ENCODE data around the gene HECW1. TPM values are rescaled to one million over a fixed set of nuclear protein-coding genes. Genes with fewer than 3 reads are reported as not detected.
"Not testable (repeated sequence)": the region's sequence is repeated elsewhere in the genome, so short reads cannot be mapped to it uniquely, and the experiment has no call there.

Gene HECW1
- total RNA-seq, 1 donor from 2014 or later: not detected

- no peak for DNase-seq (ENCODE audit: low read depth, low spot score)
Observed at GRCh38 chr7:43204081-43204480, 91.6 kb downstream of the HECW1 start.

GRCh38 chr7:43205171-43205795, 92.8 kb downstream of the HECW1 start:
- DNase-seq (ENCODE audit: low read depth, low spot score): no peak

- no peak for DNase-seq (ENCODE audit: low read depth, low spot score)
Observed at GRCh38 chr7:43208242-43208641, 95.8 kb downstream of the HECW1 start.

GRCh38 chr7:43210539-43210938, 98.1 kb downstream of the HECW1 start:
- not testable (repeated sequence) for DNase-seq (ENCODE audit: low read depth, low spot score)

GRCh38 chr7:43211286-43211685, 98.8 kb downstream of the HECW1 start:
- DNase-seq (ENCODE audit: low read depth, low spot score): no peak

GRCh38 chr7:43211693-43212092, 99.2 kb downstream of the HECW1 start:
- DNase-seq (ENCODE audit: low read depth, low spot score): no peak

- no peak for DNase-seq (ENCODE audit: low read depth, low spot score)
Observed at GRCh38 chr7:43212921-43213320, 100.5 kb downstream of the HECW1 start.

GRCh38 chr7:43215061-43215460, 102.6 kb downstream of the HECW1 start:
- no peak for DNase-seq (ENCODE audit: low read depth, low spot score)

DNA sequence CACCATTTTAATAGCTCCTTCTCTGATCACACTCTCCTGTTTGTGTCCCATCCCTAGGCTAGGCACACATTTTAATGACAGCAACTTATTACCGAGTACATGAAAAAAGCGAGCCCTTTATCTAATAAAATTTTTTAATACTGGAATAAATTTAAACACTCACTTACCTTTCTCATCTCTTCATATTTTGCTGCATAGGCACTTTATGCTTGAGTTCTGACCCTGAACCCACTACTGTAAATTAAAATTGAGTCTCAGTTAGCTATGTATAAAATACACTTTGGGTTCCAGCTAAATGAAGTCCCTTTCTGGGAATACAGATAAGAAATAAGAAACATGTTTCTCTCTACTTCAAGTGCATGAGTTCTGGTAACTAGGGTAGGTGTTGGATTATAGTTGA, 104.6 kb downstream of the HECW1 start:
- no peak for DNase-seq (ENCODE audit: low read depth, low spot score)

DNA sequence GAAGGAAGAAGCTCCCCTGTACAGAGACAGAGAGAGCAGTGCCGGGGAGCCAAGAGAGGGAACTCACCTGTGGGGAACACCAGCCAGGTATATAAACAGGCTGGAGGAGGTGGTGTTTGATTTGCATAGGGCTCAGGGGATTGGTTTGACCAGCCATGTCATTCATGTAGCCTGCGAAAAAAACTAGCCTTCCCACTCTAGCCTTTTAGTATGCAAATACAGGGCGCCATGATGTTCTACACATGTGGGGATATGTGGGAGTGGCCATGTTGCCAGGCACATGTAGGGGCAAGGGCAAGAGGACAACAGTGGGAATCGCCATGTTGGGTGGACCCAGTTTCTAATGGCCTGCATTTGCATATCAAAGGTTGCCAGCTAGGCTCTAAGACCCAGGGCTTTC, 106.5 kb downstream of the HECW1 start:
- DNase-seq (ENCODE audit: low read depth, low spot score): not testable (repeated sequence)

GRCh38 chr7:43220250-43220649, 107.8 kb downstream of the HECW1 start:
- no peak for DNase-seq (ENCODE audit: low read depth, low spot score)

GRCh38 chr7:43220742-43221141, 108.3 kb downstream of the HECW1 start:
- DNase-seq (ENCODE audit: low read depth, low spot score): no peak

- DNase-seq (ENCODE audit: low read depth, low spot score): no peak
Observed at GRCh38 chr7:43229801-43230200, 117.4 kb downstream of the HECW1 start.

DNA sequence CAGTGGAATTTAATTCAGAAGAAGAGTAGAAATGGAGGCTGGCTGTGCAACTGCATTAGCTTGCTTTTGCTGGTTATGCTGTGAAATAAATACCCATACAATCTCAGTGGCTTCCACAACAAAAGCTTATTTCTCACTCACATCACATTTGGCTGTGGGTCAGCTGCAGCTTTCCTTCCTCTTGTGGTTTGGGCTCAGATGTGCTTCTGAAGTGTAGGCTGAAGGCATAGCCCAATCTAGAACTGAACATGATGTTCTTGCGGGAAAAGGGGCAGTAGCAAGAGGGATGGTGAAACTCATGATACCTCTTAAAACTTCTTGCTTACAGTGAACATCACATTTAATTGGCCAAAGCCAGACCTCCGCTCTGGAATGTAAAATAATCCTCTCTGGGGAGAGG, 119.9 kb downstream of the HECW1 start:
- DNase-seq (ENCODE audit: low read depth, low spot score): no peak

GRCh38 chr7:43234073-43234472, 121.6 kb downstream of the HECW1 start:
- no peak for DNase-seq (ENCODE audit: low read depth, low spot score)

GRCh38 chr7:43234968-43235367, 122.5 kb downstream of the HECW1 start:
- no peak for DNase-seq (ENCODE audit: low read depth, low spot score)

- no peak for DNase-seq (ENCODE audit: low read depth, low spot score)
Observed at GRCh38 chr7:43240565-43240964, 128.1 kb downstream of the HECW1 start.

- no peak for DNase-seq (ENCODE audit: low read depth, low spot score)
Observed at GRCh38 chr7:43242628-43243255, 130.3 kb downstream of the HECW1 start.

DNA sequence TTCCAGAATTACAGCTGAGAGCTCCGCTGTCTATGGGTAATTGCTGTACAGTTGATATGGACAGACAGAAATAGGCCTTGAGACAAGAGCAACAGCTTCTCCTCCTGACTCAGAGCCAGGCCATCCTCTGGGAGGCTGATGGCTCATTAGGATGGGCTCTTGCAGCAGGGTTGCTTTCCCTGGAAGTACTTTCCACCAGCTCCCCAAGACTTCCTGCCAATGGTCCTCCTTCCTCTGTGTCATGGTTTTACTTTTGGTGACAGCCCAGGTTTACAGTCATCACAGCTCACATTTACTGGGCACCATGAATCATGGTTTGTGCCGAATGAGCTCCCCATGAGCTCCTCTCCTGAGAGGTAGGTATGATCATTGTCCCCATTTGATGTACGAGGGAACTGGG, 131.8 kb downstream of the HECW1 start:
- DNase-seq (ENCODE audit: low read depth, low spot score): no peak

GRCh38 chr7:43244784-43245183, 132.3 kb downstream of the HECW1 start:
- no peak for DNase-seq (ENCODE audit: low read depth, low spot score)

GRCh38 chr7:43247757-43248156, 135.3 kb downstream of the HECW1 start:
- DNase-seq (ENCODE audit: low read depth, low spot score): no peak

DNA sequence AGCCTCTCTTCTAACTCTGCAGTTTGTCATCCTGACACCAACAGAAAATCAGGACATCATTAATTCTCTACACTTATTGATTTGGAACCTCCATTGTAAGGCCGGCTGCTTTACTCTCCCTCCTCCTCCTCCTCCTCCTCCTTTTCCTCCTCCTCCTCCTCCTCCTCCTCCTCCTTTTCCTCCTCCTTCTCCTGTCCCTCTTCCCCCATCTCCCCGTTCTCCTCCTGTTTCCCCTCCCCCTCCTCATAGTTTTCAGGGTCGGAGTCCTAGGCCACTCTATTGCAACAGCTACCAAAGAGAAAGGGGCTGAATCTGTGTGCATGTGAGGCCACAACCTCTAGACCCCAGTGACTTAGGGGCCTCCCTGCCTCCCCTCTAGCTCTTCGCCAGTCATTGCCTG, 136.1 kb downstream of the HECW1 start:
- DNase-seq (ENCODE audit: low read depth, low spot score): no peak

All from pulmonary artery endothelial cell (primary cell).